Gastrocnemius medialis (tissue), 4 donors: ENCODE data around the gene GPRIN1.

Experiments
- POLR2A ChIP-seq, 2 donors: fragments of 450-650 bp; IDR thresholded peaks; one replicate each; pipeline ENCODE4 v1.6.1; 2017; ENCODE audit warnings: antibody characterized with exemption in 2 of 2, mild to moderate bottlenecking in 2 of 2, moderate library complexity in 2 of 2
- TF ChIP-seq, protein P1 (sequence below), 5 experiments: fragments of 450-650 bp in 3 of 5; fragments of 200-600 bp in 2 of 5; sonication (generic) in 2 of 5; IDR thresholded peaks in 4 of 5; conservative IDR thresholded peaks in 1 of 5; 1 replicate in 4 of 5; 2 replicates in 1 of 5; pipeline ENCODE4 v1.5.1; 2016 to 2019; ENCODE audit warnings: antibody characterized with exemption in 5 of 5, mild to moderate bottlenecking in 3 of 5, moderate library complexity in 3 of 5

DNA sequence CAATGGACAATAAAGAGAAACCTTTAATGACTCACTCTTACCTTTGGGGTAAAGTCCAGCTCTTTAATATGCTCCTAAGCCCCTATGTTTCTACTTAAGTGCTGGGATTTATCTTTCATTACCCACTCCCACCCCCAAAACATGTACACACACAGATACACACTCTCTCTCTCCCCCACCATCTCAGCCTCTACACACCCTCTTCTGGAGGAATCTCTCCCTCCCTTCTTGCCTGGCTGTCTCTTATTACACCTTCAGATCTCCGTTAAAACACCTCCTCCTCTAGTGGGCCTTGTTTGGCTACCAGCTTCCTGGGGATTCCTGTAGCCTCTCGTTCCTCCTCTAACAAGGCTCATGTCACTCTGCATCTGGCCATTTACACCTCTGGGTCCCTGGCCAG is 6.9 kb downstream of the GPRIN1 start:
- TF ChIP-seq, protein P1, sequence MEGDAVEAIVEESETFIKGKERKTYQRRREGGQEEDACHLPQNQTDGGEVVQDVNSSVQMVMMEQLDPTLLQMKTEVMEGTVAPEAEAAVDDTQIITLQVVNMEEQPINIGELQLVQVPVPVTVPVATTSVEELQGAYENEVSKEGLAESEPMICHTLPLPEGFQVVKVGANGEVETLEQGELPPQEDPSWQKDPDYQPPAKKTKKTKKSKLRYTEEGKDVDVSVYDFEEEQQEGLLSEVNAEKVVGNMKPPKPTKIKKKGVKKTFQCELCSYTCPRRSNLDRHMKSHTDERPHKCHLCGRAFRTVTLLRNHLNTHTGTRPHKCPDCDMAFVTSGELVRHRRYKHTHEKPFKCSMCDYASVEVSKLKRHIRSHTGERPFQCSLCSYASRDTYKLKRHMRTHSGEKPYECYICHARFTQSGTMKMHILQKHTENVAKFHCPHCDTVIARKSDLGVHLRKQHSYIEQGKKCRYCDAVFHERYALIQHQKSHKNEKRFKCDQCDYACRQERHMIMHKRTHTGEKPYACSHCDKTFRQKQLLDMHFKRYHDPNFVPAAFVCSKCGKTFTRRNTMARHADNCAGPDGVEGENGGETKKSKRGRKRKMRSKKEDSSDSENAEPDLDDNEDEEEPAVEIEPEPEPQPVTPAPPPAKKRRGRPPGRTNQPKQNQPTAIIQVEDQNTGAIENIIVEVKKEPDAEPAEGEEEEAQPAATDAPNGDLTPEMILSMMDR (IDR thresholded peaks at IDR 0.05 in 4 of 5, conservative IDR thresholded peaks at IDR 0.05 in 1 of 5) = no peak
- TF ChIP-seq POLR2A (IDR thresholded peaks at IDR 0.05) = no peak
